ENCODE data around the gene OR10AD1.
A peak's percentile ranks its signal among the peaks of the same experiment; 100 is the strongest.
"Not testable (repeated sequence)": the region's sequence is repeated elsewhere in the genome, so short reads cannot be mapped to it uniquely, and the experiment has no call there.

OR10AD1 gene

DNA sequence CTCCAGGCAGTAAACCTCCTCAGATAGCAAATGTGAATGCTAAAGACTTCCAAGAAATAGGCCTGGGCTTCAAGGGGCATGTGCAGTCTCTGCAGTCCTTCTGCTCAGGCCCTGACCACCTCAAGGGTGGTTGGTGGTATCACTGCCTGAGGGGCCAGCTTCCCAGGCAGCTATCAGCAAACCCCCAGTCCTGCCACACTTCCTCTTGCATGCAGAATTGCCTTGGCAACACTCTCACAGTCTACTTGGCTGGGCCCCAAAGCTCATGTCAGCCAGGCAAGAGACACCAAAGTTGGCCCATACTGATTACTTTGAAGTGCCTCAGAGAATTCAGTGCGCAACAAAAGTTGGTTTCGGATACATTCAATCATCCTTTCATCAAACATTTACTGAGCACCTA lies 42.3 kb downstream of the OR10AD1 start:
- no peak for DNase-seq (ENCODE audit: low read depth in 2 of 2)

- DNase-seq (ENCODE audit: low read depth in 2 of 2), result no peak
Measured at GRCh38 chr12:48160046-48160445, 43.0 kb downstream of the OR10AD1 start.

- no peak for DNase-seq (ENCODE audit: low read depth in 2 of 2)
Measured at GRCh38 chr12:48157889-48158370, 45.2 kb downstream of the OR10AD1 start.

- peak; percentile 96 for DNase-seq (ENCODE audit: low read depth in 2 of 2)
Measured at GRCh38 chr12:48157018-48157888, 45.8 kb downstream of the OR10AD1 start, which contains the start of gene ASB8. TSS of gene ASB8 (minus strand) at chr12:48157515. CDS start at chr12:48153496, 4,019 bp downstream.

DNA sequence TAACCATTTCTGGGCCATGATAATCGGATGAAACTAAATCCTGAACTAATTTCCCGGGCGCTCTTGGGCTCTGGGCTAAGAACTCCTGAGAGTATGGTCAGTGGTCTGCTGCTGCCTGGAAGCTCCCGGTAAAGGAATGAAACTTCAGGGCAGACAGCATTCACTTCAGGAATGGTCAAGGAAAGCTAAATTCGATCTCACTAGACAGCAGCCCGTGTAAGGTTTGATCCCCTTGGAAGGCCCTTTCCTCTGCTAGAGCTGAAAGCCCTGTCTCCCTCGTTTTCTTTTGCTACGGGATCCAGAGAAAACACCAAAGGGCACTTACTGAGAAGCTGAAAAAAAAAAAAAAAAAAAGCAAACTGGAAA lies 46.5 kb downstream of the OR10AD1 start:
- no peak for DNase-seq (ENCODE audit: low read depth in 2 of 2)

DNA sequence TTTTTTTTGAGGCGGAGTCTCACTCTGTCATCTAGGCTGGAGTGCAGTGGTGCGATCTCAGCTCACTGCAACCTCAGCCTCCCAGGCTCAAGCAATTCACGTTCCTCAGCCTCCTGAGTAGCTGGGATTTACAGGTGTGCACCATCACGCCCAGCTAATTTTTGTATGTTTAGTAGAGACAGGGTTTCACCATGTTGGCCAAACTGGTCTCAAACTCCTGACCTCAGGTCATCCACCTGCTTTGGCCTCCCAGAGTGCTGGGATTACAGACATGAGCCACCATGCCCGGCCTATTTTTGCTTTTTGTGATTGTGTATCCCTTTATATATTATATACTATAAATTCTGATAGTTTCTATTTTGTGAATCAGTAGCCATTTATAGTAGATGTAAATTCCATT lies 47.3 kb downstream of the OR10AD1 start:
- DNase-seq (ENCODE audit: low read depth in 2 of 2), result not testable (repeated sequence)
